GM19351 (cell line): ENCODE measurements around the gene FAM120C.

Experiments used
- ATAC-seq: cut with Tn5 transposase; IDR thresholded peaks from one replicate; pipeline ENCODE4 v1.9.1; 2021; ENCODE audit warnings: mild to moderate bottlenecking, moderate library complexity; ENCODE audit not compliant: unreplicated experiment

Gene FAM120C

GRCh38 chrX:54166915-54167314 lies 16.1 kb downstream of the FAM120C start:
- ATAC-seq, result no peak

- ATAC-seq, result no peak
Measured at GRCh38 chrX:54157561-54157960, 25.5 kb downstream of the FAM120C start.

DNA sequence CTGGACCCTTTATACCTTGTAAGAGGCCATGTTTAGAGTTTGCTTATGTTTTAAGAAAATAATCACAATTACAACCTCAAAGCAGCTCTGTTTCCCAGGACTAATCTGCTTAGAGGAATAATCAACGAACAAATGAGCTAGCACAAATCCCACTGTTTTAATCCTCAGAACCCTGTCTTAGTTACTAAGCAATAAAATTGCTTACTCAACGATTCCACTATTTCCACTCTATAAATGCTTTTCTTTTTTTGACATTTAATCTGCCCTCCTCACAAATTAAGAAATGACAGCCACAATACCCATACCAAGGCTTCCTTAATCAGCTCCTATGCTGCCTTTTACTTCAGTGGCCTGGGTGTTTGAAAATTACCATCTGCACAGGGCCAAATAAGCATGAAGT lies 48.8 kb downstream of the FAM120C start:
- ATAC-seq, result no peak

GRCh38 chrX:54116391-54116790 lies 66.7 kb downstream of the FAM120C start:
- ATAC-seq, result no peak

DNA sequence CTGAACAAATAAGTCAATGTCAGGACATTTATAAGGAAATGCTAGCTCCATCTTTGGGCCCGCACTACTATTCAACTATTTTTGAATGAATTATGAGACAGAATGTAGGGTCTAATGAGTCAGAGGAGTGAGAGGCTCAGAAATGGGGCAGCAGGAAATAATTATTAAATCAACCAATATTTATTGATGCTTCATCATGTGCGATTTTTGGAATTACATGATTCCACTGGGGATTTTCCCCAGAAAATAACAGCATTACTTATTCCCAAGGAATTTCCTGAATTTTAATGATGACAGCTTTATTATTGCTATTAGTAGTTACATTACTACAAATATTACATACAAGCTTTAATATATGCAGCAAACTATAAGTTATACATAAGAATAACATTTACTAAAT lies 89.5 kb downstream of the FAM120C start:
- ATAC-seq, result no peak

DNA sequence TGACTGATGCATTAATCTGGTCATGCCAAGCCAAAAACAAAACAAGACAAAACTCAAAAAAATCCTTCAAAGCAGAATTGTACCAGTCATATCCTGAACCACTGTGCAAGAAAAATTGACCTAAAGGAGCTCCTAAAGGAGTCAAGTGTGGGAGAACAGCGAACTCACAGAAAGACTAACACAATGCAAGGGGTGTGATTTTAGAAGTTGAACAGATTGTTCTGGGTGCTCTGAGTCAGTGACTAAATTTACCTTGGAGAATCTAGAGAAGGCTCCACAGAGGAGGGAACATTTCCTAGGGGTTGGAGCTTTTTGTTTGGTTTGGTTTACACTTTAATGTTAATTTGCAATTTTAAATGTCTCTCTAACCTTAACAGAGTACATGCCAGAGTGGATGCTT lies 89.9 kb downstream of the FAM120C start:
- no peak for ATAC-seq

GRCh38 chrX:54090880-54091279 lies 92.2 kb downstream of the FAM120C start:
- ATAC-seq, result no peak

- no peak for ATAC-seq
Measured at GRCh38 chrX:54089191-54089590, 93.9 kb downstream of the FAM120C start.

GRCh38 chrX:54087661-54088060 lies 95.4 kb downstream of the FAM120C start:
- ATAC-seq, result no peak

- no peak for ATAC-seq
Measured at GRCh38 chrX:54085666-54086065, 97.4 kb downstream of the FAM120C start.

DNA sequence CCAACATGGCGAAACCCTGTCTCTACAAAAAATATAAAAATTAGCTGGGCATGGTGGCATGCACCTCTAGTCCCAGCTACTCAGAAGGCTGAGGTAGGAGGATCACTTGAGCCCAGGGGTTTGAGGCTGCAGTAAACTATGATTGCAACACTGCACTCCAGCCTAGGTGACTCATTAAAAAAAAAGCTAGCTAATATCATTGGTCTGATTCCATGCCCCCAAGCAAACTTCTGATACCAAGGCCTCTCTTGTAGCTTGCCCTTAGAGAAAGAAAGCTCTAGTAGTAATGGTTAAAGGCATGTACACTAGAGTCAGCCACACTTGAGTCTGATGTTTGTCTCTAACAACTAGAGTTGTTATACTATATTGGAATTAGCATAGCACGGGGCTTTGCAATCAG lies 106.2 kb downstream of the FAM120C start:
- ATAC-seq, result no peak

- ATAC-seq, result no peak
Measured at GRCh38 chrX:54074826-54075225, 108.2 kb downstream of the FAM120C start.

- no peak for ATAC-seq
Measured at GRCh38 chrX:54067766-54068165, 115.3 kb downstream of the FAM120C start.

DNA sequence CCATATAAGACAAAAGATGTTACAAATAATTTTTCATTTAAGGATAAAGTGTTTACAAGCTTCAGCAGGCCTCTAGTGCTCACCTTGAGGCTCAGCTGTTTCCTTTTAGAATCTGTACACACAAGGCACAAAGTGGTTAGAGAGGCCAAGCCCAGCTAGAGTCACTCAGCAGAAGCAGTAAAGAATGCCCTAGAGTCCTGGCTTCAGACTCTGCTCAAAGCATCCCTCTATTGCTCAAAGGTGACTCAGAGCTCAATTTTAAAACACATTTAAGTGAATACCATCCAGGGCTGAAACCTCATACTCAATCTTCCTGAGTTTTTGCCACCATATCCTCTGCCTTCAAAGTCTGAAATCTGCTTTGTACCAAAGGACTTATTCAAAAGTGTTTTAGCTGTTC lies 116.2 kb downstream of the FAM120C start:
- no peak for ATAC-seq

- no peak for ATAC-seq
Measured at GRCh38 chrX:54064564-54064963, 118.5 kb downstream of the FAM120C start.

DNA sequence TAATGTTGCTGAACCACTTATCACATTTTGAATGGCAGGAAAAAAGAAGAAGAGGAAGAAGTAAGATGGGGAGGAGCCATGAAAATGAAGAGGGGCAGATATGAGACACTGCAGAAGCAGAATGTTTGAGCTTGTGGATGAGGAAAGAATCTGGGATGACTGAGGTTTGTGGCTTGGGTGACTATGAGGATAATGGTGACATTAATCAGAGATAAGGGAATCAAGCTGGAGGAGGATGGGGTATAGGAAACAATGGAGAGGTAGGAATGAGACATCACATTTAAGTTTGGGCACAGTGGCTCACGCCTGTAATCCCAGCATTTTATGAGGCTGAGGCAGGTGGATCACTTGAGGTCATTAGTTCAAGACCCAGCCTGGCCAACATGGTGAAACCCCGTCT lies 119.7 kb downstream of the FAM120C start:
- no peak for ATAC-seq

GRCh38 chrX:54049801-54050200 lies 133.3 kb downstream of the FAM120C start:
- ATAC-seq, result no peak

GRCh38 chrX:54048412-54048811 lies 134.6 kb downstream of the FAM120C start:
- ATAC-seq, result no peak

- no peak for ATAC-seq
Measured at GRCh38 chrX:54045563-54046228, 137.4 kb downstream of the FAM120C start.

- ATAC-seq, result no peak
Measured at GRCh38 chrX:54044877-54045338, 138.1 kb downstream of the FAM120C start.

DNA sequence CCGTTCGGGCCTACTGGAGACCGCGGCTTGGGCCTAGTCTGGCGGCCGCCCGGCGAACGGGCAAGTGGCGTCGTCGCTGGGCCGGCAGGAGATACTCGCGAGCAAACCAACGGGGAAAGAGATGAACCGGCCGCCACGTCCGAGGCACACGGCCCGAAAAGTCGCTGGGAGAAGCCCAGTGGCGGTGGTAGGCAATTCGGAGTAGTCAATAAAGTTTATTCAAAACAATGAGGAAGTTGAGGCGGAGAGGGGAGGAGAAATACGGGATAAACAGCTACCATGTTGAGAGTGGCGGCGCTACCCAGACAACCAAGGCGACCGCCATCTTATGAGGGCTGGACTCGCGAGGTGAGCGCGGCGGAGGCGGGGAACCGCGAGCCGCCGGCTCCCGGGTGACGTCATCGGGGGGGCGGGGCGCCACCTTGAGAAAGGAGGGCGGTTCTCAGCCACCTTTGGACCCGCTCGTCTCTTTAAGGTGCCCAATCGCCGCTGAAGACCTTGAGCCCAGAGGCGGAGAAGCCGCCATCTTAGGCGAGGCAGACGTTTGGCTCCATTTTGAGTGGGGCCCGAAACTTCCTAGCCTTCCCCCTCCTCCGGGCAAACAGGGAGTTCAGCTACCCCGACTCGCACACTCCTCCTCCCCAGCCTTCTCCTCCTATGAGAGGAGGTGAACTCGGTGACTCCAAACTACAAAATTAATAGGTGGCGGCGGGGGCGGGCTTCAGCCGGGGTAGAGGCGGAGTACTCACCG lies 138.8 kb downstream of the FAM120C start, which contains the start of gene PHF8:
TSS of gene PHF8 (minus strand) at position 348 of the 751 bp plus-strand sequence. CDS start 1,745 bp downstream, outside the sequence.
- peak; percentile 80 for ATAC-seq

- no peak for ATAC-seq
Measured at GRCh38 chrX:54043541-54044125, 139.4 kb downstream of the FAM120C start.
